ENCODE measurements around the gene LRTM2.

GRCh38 chr12:1773937-1774655 is 46.3 kb upstream of the LRTM2 start:
- TF ChIP-seq POLR2A (IDR thresholded peaks at IDR 0.05) (no peak), CTCF (IDR thresholded peaks at IDR 0.05) (no peak)
